HG02870 (cell line): ENCODE data around the gene TTLL4.
"Not testable (repeated sequence)": the region's sequence is repeated elsewhere in the genome, so short reads cannot be mapped to it uniquely, and the experiment has no call there.

Source experiments
- ATAC-seq: cut with Tn5 transposase; IDR thresholded peaks from one replicate; pipeline ENCODE4 v1.9.1; 2021; ENCODE audit warnings: mild to moderate bottlenecking, moderate library complexity; ENCODE audit not compliant: unreplicated experiment

Gene TTLL4

GRCh38 chr2:218744615-218745014, 34.0 kb downstream of the TTLL4 start:
- peak; percentile 48 for ATAC-seq

DNA sequence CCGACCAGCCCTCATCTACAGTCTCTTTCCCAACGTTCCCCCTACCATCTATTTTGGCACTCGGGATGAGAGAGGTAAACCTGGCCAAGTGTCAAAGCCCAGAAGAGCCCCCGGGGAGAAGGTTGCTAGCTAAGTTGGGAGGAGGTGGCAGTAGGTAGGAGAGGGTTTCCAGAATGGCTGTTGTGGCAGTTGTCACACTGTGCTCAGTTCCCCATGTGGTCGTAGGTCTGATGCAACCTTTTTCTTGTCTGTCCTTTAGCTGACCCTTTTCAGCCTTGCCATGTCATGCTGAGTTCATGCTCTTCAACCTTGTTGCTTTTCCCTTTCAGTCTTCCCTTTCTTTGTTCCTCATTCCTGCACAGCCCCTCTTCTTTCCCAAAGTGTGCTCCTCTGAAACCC, 34.5 kb downstream of the TTLL4 start:
- no peak for ATAC-seq

DNA sequence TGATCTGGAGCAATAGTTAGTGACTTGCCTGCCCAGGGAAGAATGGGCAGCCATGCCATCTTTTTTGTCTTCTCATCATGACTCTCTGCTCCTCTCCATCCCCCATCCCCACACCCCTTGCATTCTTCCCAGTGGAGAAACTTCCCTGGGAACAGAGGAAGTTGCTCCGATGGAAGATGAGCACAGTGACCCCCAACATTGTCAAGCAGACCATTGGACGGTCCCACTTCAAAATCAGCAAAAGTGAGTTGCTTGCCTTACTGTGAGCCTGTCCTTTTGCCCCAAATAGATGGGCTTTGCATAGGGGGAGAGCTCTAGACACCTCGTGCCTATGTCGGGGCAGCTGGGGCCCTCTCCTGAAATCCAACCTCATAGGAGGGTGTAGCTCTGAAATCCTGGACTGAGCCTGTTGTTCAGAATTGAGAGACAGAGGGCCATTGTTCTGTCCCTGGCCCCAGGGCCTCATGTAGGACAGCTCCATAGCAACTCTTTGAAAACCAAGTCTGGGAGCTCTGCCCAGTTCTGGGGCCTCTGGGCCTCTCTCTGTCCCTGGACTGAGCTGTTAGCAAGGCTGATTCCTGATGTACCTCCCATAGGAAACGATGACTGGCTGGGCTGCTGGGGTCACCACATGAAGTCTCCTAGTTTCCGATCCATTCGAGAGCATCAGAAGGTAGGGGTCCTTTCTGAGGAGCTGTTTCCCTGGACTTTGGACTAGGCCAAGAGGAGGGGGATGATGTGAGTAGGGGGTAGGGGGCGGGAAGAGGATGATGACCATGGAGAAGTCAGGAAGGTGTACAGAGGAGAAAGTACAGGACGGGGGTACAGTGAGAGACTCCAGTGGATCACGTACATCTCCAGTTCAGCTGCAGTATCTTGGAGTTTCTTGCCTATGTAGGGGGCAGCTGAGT, 35.2 kb downstream of the TTLL4 start:
- no peak for ATAC-seq

DNA sequence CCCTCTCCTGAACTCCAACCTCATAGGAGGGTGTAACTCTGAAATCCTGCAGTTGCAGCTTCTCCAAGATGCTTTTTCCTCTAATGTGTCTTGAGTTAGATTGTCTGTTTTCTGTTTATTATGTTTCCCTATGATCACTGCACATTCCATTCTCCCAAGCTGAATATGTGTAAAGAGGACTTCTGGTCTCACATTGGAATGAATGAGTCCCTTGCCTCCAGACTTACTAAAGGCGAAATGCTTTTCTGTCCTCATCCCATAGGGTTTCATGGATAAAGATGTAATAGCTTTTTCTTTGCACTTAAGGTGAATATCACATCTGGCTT, 35.8 kb downstream of the TTLL4 start:
- no peak for ATAC-seq

DNA sequence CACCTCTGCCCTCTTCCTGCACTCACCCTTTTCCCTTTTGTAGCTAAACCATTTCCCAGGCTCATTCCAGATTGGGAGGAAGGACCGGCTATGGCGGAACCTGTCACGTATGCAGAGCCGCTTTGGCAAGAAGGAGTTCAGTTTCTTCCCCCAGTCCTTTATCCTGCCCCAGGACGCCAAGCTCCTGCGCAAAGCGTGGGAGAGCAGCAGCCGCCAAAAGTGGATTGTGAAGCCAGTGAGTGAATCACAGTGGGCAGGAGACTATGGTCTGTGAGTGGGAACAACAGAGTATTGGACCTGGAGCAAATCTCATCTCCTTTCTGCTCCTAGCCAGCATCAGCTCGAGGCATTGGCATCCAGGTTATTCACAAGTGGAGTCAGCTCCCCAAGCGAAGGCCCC, 36.3 kb downstream of the TTLL4 start:
- no peak for ATAC-seq

GRCh38 chr2:218748741-218749441, 38.3 kb downstream of the TTLL4 start:
- ATAC-seq = no peak

DNA sequence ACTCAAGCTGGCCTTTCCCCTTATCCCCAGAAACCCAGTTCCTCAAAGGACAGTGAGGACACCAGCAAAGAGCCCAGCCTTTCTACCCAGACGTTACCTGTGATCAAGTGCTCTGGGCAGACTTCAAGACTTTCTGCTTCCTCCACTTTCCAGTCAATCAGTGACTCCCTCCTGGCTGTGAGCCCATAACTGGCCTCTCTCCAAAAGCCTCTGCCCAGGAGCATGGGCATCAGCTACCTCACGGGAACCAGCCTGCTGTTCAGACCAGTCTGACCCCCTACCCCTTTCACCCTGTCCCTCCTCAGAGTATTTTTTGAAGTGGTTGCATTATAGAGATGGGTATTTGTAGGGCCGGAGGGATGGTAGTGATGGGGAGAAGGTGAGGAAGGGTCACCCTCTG, 43.6 kb downstream of the TTLL4 start:
- ATAC-seq = no peak

- ATAC-seq = no peak
These were observed 44.1 kb downstream of the TTLL4 start for GRCh38 chr2:218754781-218755180.

GRCh38 chr2:218755198-218755566, 44.5 kb downstream of the TTLL4 start:
- no peak for ATAC-seq

DNA sequence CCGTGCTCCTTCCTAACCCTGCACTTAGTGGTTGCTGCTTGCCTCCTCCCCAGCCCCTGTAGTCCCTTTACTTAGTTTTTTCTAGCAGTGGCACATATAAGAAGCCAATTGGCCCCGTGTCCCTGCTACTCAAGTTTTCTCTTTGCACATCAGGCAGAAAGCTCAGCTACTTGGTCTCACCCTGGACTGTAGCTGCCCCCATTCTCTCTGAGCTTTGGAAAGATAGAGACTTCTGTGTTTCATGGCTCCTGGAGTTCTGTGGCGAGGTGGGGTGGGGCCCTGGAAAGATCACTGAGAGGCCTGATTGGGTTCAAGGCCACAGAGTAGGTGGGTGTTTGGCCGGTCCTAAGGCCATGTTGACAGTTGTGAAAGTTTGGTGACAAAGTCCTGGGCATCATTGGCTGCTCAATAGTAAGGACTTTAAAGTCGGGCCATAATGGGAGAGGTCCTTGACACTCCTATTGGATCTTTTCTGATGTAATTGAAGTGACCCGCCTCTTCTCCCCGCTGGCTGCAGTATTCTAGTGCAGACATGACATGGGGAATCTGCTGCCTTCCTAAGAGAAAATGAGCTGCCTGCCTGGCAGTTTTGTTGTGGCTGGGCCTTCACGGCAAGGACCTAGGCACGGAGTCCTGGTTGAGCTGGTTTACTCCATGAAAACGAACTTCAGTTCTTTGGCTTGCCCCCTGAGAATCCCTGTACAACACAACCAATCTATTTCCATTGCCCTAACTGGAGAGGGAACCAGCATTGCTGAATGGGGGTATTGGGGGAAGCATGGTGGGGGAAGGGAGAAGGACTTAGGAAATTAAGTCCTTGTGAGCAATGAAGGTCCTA, 45.2 kb downstream of the TTLL4 start:
- no peak for ATAC-seq

DNA sequence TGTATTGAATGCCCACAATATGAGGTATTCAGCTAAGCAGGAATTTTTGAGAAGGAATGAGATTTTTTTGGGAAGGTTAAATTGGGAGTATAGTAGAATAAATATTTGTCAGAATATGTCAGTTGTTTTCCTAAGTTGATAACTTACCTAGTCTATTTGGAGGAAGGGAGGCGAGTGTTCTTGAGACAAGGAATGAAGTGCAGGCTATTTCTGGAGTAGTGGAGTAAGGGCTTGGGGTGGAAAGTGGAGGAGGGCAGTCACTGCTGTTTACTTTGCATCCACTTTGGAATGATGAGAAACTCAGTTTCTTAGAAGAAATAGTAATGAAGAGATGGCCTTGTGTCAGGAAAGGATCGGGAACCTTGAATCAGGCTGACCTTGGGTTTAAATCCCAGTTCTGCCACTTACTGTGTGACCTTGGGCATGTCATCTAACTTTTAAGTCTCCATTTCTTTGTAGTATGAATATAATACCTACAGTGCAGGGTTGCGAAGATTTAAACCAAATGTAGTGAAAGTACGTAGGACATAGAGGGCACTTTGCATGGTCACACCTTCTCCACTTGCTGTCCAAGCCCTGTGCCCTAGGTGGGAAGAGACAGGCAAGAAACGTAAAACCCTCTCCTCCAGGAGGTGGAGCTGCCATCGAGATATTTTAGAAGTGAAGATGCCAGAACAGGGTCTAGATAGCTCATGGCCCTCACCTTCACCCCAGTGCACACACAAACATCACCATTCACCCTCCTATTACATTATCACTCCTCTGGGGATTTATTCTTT, 46.2 kb downstream of the TTLL4 start:
- no peak for ATAC-seq

GRCh38 chr2:218761795-218762194, 51.2 kb downstream of the TTLL4 start:
- no peak for ATAC-seq

GRCh38 chr2:218772759-218773158, 62.1 kb downstream of the TTLL4 start:
- ATAC-seq = not testable (repeated sequence)

DNA sequence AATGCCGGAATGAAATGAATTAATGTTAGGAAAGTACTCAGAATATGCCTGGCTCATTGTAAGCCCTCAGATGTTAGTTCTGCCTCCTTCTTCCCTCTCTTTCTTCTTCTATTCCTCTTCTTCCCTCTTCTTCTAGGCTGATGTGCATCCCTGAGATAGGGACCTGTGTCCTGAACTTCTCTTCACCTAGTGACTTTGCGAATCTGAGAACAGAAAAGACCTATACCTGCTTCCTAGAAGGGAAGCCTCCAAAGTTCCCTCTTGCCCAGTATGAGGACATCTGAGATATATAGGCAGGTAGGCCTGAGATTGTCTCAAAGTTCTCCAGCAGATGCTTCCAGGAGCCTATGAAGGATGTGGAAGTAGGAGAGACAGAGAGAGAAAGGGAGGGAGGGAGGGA, 63.2 kb downstream of the TTLL4 start:
- ATAC-seq = no peak

DNA sequence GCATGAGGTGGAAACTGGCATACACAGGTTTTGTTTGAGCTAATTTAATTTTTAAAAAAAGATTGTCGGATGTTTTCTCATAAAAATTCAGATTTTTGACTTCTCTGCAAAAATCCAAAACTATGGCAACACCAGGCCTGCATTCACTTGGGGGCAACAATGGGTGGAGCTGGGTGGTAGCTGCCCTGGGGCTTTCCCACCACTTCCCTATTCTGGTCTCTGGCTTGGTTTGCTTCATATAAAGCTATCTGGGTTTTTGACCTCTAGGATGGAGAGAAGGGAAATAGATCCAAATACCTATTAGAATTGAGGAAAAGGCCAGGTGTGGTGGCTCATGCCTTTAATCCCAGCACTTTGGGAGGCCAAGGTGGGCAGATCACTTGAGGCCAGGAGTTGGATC, 65.9 kb downstream of the TTLL4 start:
- ATAC-seq = no peak

- ATAC-seq = no peak
These were observed 66.8 kb downstream of the TTLL4 start for GRCh38 chr2:218777276-218777990.

GRCh38 chr2:218780046-218780445, 69.4 kb downstream of the TTLL4 start:
- ATAC-seq = no peak

- no peak for ATAC-seq
These were observed 70.4 kb downstream of the TTLL4 start for GRCh38 chr2:218780851-218781690.
